Uterus (tissue), 2 donors: ENCODE data around the gene PAPPA2.

Source experiments
- POLR2A ChIP-seq, 2 donors: fragments of 450-650 bp; IDR thresholded peaks; one replicate each; pipeline ENCODE4 v1.6.1; 2016; ENCODE audit warnings: antibody characterized with exemption in 2 of 2, mild to moderate bottlenecking in 1 of 2, moderate library complexity in 1 of 2
- TF ChIP-seq, protein P1 (sequence below), 4 experiments: fragments of 200-600 bp in 2 of 4; fragments of 450-650 bp in 2 of 4; sonication (generic) in 2 of 4; IDR thresholded peaks; one replicate each; pipeline ENCODE4 v1.5.1; 2016 to 2019; ENCODE audit warnings: antibody characterized with exemption in 4 of 4, mild to moderate bottlenecking in 2 of 4, moderate library complexity in 1 of 4

DNA sequence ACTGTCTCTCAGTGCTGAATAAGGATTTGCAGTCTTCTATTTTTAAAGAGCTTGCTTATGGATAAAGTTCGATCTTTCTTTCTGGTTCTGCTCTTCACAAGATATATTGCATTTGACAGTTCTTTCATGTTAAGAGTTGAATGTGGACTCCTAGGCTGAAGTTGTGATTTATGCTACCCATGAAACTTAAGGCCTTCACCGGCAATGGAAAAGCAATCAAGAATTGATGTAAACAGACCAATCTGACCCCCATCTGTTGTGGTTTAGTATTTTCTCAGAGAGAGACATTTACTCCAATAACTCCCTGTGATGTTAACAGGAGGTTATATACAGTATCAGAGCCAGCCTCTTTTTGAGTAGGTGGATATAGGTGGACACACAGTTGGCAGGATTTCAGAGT lies 165.8 kb downstream of the PAPPA2 start:
- TF ChIP-seq, protein P1, sequence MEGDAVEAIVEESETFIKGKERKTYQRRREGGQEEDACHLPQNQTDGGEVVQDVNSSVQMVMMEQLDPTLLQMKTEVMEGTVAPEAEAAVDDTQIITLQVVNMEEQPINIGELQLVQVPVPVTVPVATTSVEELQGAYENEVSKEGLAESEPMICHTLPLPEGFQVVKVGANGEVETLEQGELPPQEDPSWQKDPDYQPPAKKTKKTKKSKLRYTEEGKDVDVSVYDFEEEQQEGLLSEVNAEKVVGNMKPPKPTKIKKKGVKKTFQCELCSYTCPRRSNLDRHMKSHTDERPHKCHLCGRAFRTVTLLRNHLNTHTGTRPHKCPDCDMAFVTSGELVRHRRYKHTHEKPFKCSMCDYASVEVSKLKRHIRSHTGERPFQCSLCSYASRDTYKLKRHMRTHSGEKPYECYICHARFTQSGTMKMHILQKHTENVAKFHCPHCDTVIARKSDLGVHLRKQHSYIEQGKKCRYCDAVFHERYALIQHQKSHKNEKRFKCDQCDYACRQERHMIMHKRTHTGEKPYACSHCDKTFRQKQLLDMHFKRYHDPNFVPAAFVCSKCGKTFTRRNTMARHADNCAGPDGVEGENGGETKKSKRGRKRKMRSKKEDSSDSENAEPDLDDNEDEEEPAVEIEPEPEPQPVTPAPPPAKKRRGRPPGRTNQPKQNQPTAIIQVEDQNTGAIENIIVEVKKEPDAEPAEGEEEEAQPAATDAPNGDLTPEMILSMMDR (IDR thresholded peaks at IDR 0.05) = no peak
- TF ChIP-seq POLR2A (IDR thresholded peaks at IDR 0.05) = no peak
